Endodermal cell (in vitro differentiated cells): ENCODE results near the gene RPAP3. TPM values are rescaled to one million over a fixed set of nuclear protein-coding genes. Genes with fewer than 3 reads are reported as not detected.
"Not testable (repeated sequence)": the region's sequence is repeated elsewhere in the genome, so short reads cannot be mapped to it uniquely, and the experiment has no call there.

Experiments
- DNase-seq: peaks from one replicate; pipeline ENCODE4 v3.0.0-alpha.2; 2017
- H3K27ac ChIP-seq: 2 replicates; pipeline ENCODE4 v1.5.1; 2013; ENCODE audit warnings: mild to moderate bottlenecking, low read depth, low read length, moderate library complexity
- H3K27me3 ChIP-seq: 2 replicates; pipeline ENCODE4 v1.6.1; 2013; ENCODE audit warnings: mild to moderate bottlenecking, low read length, moderate library complexity; ENCODE audit not compliant: insufficient read depth, control insufficient read depth, poor library complexity, severe bottlenecking
- H3K36me3 ChIP-seq: 2 replicates; pipeline ENCODE4 v1.7.0; 2013; ENCODE audit warnings: mild to moderate bottlenecking, low read length, moderate library complexity; ENCODE audit not compliant: control insufficient read depth, insufficient read depth
- H3K4me1 ChIP-seq: one replicate; pipeline ENCODE4 v1.7.0; 2013; ENCODE audit warnings: low read length; ENCODE audit not compliant: control insufficient read depth, insufficient read depth
- H3K4me3 ChIP-seq: 2 replicates; pipeline ENCODE4 v1.5.1; 2013; ENCODE audit warnings: mild to moderate bottlenecking, low read length, moderate library complexity
- H3K9ac ChIP-seq: 2 replicates; pipeline ENCODE4 v1.6.1; 2013; ENCODE audit warnings: mild to moderate bottlenecking, low read length, moderate library complexity; ENCODE audit not compliant: poor library complexity, severe bottlenecking; ENCODE audit errors: extremely low read depth
- H3K9me3 ChIP-seq: 2 replicates; pipeline ENCODE4 v1.6.1; 2013; ENCODE audit warnings: mild to moderate bottlenecking, low read length, moderate library complexity; ENCODE audit not compliant: control insufficient read depth
- H3K27ac Mint-ChIP-seq: 2 replicates; pipeline ENCODE4 v1.8.0; 2020; ENCODE audit warnings: mixed read lengths
- H3K27me3 Mint-ChIP-seq: 2 replicates; pipeline ENCODE4 v1.8.0; 2021; ENCODE audit warnings: mild to moderate bottlenecking, mixed read lengths; ENCODE audit not compliant: insufficient read depth
- H3K36me3 Mint-ChIP-seq: 2 replicates; pipeline ENCODE4 v1.8.0; 2020; ENCODE audit warnings: low read depth, mixed read lengths
- H3K4me1 Mint-ChIP-seq: 2 replicates; pipeline ENCODE4 v1.8.0; 2020; ENCODE audit warnings: mixed read lengths
- H3K4me3 Mint-ChIP-seq: 2 replicates; pipeline ENCODE4 v1.8.0; 2020; ENCODE audit warnings: mild to moderate bottlenecking, moderate library complexity, mixed read lengths
- H3K9me3 Mint-ChIP-seq: 2 replicates; pipeline ENCODE4 v1.8.0; 2020; ENCODE audit warnings: mild to moderate bottlenecking, mixed read lengths
- CTCF ChIP-seq: fragments of 200-600 bp; sonication (generic); conservative IDR thresholded peaks from 2 replicates; pipeline ENCODE4 v1.5.0; 2021; ENCODE audit warnings: antibody characterized with exemption, mild to moderate bottlenecking
- WGBS, 2 experiments: methylation state at CpG; one replicate each; pipeline versions ENCODE4 v1.1.5 to v1.1.7; 2013; ENCODE audit warnings: missing lambda C conversion rate in 2 of 2, mixed read lengths in 1 of 2; ENCODE audit not compliant: insufficient coverage in 1 of 2, insufficient read length in 1 of 2; 5-methylcytosine and 5-hydroxymethylcytosine counted together
- total RNA-seq, 2 donors: library from RNA; stranded (reverse); fragmentation: NEBNext Ultra II Directional in 1 of 2; extraction: Animal tissue kit (Norgen Biotek cat#: 25700) in 1 of 2; gene quantifications; 2 replicates in 1 of 2; 3 replicates in 1 of 2; pipeline ENCODE4 v1.2.1, GENCODE V29; 2021

RPAP3 gene
- total RNA-seq, 2 donors from 2014 or later: 52.0 to 56.9 TPM

DNA sequence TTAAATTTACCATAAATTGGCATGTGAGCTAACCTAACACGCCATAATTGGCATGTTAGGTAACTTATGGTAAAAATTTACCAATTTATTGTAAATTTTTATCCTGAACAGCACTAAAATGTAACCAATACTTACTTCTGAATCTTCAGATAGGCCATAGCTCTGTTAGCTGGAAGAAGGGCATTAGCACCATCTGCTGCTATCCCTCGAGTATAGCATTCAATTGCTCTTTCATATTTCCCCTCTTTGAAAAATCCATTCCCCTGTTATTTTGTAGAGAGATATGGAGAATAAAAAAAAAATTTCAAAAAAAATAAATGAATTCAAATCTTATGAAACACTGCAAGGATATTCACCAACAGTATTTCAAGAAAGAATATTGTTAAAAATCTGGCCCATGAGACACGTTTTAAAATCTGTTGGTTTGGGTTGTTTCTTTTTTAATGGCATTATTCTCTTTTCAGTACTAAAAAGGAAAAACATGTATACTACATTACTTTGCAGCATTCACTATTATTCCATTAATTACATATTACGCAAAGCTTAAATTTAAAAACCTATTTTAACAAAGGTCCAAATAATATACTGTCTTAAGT, 19.1 kb downstream of the RPAP3 start:
- DNase-seq: no peak
- no peaks in the 10 kb centered on the region for H3K4me1 Mint-ChIP-seq
- peaks cover 70% of the 10 kb centered on the region for H3K36me3 ChIP-seq
- H3K4me1 ChIP-seq: no peaks in the 10 kb centered on the region
- H3K4me3 ChIP-seq: no peak overlapping the region
- H3K27me3 ChIP-seq: no peaks in the 10 kb centered on the region
- H3K27ac Mint-ChIP-seq: no peak overlapping the region
- no peak overlapping the region for H3K27ac ChIP-seq
- no peak overlapping the region for H3K4me3 Mint-ChIP-seq
- H3K27me3 Mint-ChIP-seq: no peaks in the 10 kb centered on the region
- no peaks in the 10 kb centered on the region for H3K9me3 Mint-ChIP-seq
- H3K36me3 Mint-ChIP-seq: peaks cover 25% of the 10 kb centered on the region
- no peaks in the 10 kb centered on the region for H3K9me3 ChIP-seq
- peak; percentile 83 for TF ChIP-seq CTCF
- 90 to 100% methylated on average over 1 to 4 of the region's 4 CpGs for WGBS, 2 experiments
- no peak overlapping the region for H3K9ac ChIP-seq

DNA sequence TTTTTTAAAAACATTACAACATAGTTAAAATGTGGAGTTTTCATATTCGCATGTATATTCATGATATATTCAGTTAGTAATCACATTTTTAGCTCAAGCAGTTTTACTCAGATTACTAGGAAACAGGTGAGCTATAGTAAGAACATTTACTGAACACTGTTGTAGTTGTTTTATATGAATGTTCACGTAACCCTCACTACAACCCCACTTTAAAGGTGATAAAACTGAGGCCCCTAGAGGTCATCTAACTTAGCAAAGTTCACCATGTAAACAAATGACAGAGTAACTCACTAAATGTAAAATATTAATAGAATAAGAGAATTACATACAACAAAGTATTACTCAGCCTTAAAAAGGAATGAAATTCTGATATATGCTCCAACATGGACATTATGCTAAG, 26.0 kb downstream of the RPAP3 start:
- no peak overlapping the region for H3K9ac ChIP-seq
- Mint-ChIP-seq H3K9me3 (no peaks in the 10 kb centered on the region), H3K27me3 (no peaks in the 10 kb centered on the region), H3K4me3 (no peak overlapping the region), H3K36me3 (peaks cover 67% of the 10 kb centered on the region), H3K4me1 (no peaks in the 10 kb centered on the region), H3K27ac (no peak overlapping the region)
- H3K27me3 ChIP-seq: no peaks in the 10 kb centered on the region
- TF ChIP-seq CTCF: no peak
- no peaks in the 10 kb centered on the region for H3K9me3 ChIP-seq
- H3K36me3 ChIP-seq: peaks cover 50% of the 10 kb centered on the region
- WGBS, 2 experiments: no CpG with 5 or more reads among the region's 2 CpGs
- H3K4me1 ChIP-seq: no peaks in the 10 kb centered on the region
- DNase-seq: no peak
- H3K4me3 ChIP-seq: no peak overlapping the region
- no peak overlapping the region for H3K27ac ChIP-seq

GRCh38 chr12:47672068-47672467, 33.8 kb downstream of the RPAP3 start:
- Histone ChIP-seq H3K4me3 (no peak overlapping the region), H3K27ac (no peak overlapping the region), H3K4me1 (no peaks in the 10 kb centered on the region), H3K9ac (no peak overlapping the region), H3K27me3 (no peaks in the 10 kb centered on the region), H3K9me3 (no peaks in the 10 kb centered on the region), H3K36me3 (peaks cover 61% of the 10 kb centered on the region)
- Mint-ChIP-seq H3K27ac (peak overlapping the region; percentile 57), H3K9me3 (no peaks in the 10 kb centered on the region), H3K4me3 (no peak overlapping the region), H3K27me3 (no peaks in the 10 kb centered on the region), H3K36me3 (peaks cover 55% of the 10 kb centered on the region), H3K4me1 (no peaks in the 10 kb centered on the region)
- WGBS, 2 experiments: 80 to 92% methylated on average over 2 of the region's 2 CpGs
- TF ChIP-seq CTCF: no peak
- DNase-seq: no peak

DNA sequence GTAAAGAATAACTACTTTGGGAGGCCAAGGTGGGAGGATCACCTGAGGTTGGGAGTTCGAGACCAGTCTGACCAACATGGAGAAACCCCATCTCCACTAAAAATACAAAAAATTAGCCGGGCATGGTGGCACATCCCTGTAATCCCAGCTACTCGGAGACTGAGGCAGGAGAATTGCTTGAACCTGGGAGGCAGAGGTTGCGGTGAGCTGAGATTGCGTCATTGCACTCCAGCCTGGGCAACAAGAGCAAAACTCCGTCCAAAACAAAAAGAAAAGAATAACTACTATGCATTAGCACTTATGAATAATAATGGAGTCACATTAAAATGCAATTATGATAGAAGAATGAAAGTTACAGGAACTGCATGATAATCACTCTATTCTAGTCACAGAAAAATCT, 37.9 kb downstream of the RPAP3 start:
- not testable (repeated sequence) for H3K9ac ChIP-seq, H3K4me1 ChIP-seq, H3K27me3 Mint-ChIP-seq, H3K27me3 ChIP-seq, H3K27ac ChIP-seq, H3K9me3 Mint-ChIP-seq, H3K9me3 ChIP-seq, H3K4me3 Mint-ChIP-seq, H3K27ac Mint-ChIP-seq, DNase-seq, H3K4me1 Mint-ChIP-seq, H3K4me3 ChIP-seq
- peaks cover 83% of the 10 kb centered on the region for H3K36me3 ChIP-seq
- WGBS, 2 experiments: 94 to 96% methylated on average over 4 to 5 of the region's 6 CpGs
- H3K36me3 Mint-ChIP-seq: peaks cover 45% of the 10 kb centered on the region
